Measurements from ENCODE around the gene GAD2.

- TF ChIP-seq CTCF (conservative IDR thresholded peaks at IDR 0.05 in 1 of 2, IDR thresholded peaks at IDR 0.05 in 1 of 2; ENCODE audit: extremely low read depth in 1 of 2, insufficient read depth in 1 of 2, low read depth in 1 of 2, low read length in 2 of 2) (no peak), EZH2 (IDR thresholded peaks at IDR 0.05; ENCODE audit: borderline replicate concordance, low read length) (no peak)
Measured at GRCh38 chr10:26311383-26311940, 94.9 kb downstream of the GAD2 start.

All from mammary epithelial cell (primary cell).